Stomach smooth muscle (tissue), 2 donors: ENCODE measurements around the gene PDK2.
A peak's percentile ranks its signal among the peaks of the same experiment; 100 is the strongest.

Experiments used
- H3K27ac ChIP-seq: one replicate; pipeline ENCODE4 v1.7.0; 2013; ENCODE audit warnings: mild to moderate bottlenecking, low read length, inconsistent platforms
- H3K27me3 ChIP-seq, 2 donors: one replicate each; pipeline ENCODE4 v1.7.0; 2013; ENCODE audit warnings: low read length in 2 of 2; ENCODE audit not compliant: insufficient read depth in 2 of 2, control insufficient read depth in 1 of 2
- H3K36me3 ChIP-seq, 2 donors: one replicate each; pipeline ENCODE4 v1.7.0; 2013; ENCODE audit warnings: low read length in 2 of 2; ENCODE audit not compliant: control insufficient read depth in 2 of 2, insufficient read depth in 2 of 2
- H3K4me1 ChIP-seq: one replicate; pipeline ENCODE4 v1.7.0; 2013; ENCODE audit warnings: low read length; ENCODE audit not compliant: control insufficient read depth, insufficient read depth
- H3K4me3 ChIP-seq, 2 donors: one replicate each; pipeline ENCODE4 v1.7.0; 2013; ENCODE audit warnings: low read length in 2 of 2
- H3K9ac ChIP-seq, 2 donors: one replicate each; pipeline ENCODE4 v1.7.0; 2013; ENCODE audit warnings: low read length in 2 of 2, mild to moderate bottlenecking in 1 of 2
- H3K9me3 ChIP-seq, 2 donors: one replicate each; pipeline ENCODE4 v1.7.0; 2013; ENCODE audit warnings: low read length in 2 of 2; ENCODE audit not compliant: control insufficient read depth in 2 of 2
- donor health status: healthy.
- donor health status: Pancreatic carcinoma.

PDK2 gene

DNA sequence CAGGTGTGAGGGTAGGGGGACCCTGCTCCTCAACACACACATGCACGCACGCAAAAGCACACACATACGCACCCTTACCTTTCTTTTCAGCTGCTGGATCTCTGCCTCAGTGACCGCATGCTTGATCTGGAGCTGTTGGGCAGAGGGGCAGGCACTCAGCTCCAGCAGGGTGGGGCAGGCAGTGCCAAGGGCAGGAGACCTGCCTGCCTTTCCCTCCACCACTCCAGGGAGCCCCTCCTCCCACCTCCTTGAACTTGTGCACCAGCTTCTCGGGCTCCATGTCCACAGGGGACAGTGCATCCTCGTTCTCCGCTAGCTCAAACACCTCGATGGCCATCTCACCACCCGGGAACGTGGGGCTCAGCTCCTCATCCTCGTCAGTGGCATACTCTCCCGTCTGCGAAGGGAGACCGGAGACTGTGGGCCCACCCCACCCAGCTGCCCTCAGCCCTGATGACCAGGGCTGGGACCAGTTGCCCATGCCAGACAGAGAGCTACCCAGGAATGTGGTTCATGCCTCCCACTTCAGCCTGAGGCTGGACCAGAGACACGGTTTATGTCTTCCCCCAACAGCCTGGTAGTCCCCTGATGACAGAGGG is 44.1 kb downstream of the PDK2 start:
- no peak overlapping the region for H3K27ac ChIP-seq
- no peaks in the 10 kb centered on the region for H3K27me3 ChIP-seq
- no peaks in the 10 kb centered on the region for H3K9me3 ChIP-seq
- no peak overlapping the region for H3K4me3 ChIP-seq
- no peak overlapping the region for H3K9ac ChIP-seq
- peaks cover 15% of the 10 kb centered on the region for H3K4me1 ChIP-seq
- H3K36me3 ChIP-seq, result peaks cover 56 to 74% of the 10 kb centered on the region in 2 donors

DNA sequence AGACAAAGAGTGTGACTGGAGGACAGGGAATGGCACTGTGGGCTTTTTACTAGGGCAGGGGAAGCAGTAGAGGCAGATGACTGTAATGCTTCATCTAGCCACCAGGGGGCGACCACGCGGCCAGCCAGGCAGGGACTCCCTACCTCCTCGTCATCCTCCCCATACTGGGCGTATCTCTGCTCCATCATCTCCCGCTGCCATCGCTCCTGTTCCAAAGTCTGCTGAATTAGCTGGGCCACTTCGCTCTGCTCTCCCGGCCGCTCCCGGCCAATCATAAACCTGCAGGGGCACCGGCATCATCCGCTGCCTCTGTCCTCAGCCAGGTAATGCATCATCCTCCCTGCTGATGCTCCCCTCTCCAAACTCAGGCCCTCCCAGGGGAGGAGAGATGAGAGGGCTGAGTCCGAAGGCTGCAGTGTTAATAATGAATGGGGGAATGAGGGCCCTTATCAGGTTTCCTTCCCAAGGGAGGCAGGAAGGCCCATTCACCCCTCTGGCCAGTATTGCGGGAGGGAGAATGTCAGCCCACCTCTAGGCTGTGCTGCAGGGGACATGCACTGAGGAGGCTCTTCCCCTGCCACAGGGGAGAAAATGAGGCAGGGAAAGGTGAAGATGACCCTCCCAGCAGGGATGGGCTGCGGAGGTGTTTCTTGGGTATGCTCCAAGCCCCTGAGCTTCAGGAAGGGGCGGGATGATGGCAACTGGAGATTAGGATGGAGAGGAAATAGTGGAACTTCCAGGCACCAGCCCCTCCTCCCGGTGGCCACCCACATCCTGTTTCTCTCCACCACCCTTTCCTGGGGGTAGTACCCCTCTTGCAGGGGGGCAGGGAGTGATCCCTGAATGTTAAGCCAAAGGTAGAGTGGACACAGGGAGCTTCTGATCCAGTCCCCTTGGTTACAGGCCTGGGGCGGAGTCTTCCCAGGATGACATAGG is 45.1 kb downstream of the PDK2 start:
- H3K36me3 ChIP-seq, result peaks cover 60 to 83% of the 10 kb centered on the region in 2 donors
- no peak overlapping the region for H3K9ac ChIP-seq
- no peaks in the 10 kb centered on the region for H3K9me3 ChIP-seq
- H3K27ac ChIP-seq, result peak overlapping the region; percentile 24
- peak overlapping the region in 1 of 2 donors; percentile 3 for H3K4me3 ChIP-seq
- H3K4me1 ChIP-seq, result peaks cover 16% of the 10 kb centered on the region
- H3K27me3 ChIP-seq, result no peaks in the 10 kb centered on the region

DNA sequence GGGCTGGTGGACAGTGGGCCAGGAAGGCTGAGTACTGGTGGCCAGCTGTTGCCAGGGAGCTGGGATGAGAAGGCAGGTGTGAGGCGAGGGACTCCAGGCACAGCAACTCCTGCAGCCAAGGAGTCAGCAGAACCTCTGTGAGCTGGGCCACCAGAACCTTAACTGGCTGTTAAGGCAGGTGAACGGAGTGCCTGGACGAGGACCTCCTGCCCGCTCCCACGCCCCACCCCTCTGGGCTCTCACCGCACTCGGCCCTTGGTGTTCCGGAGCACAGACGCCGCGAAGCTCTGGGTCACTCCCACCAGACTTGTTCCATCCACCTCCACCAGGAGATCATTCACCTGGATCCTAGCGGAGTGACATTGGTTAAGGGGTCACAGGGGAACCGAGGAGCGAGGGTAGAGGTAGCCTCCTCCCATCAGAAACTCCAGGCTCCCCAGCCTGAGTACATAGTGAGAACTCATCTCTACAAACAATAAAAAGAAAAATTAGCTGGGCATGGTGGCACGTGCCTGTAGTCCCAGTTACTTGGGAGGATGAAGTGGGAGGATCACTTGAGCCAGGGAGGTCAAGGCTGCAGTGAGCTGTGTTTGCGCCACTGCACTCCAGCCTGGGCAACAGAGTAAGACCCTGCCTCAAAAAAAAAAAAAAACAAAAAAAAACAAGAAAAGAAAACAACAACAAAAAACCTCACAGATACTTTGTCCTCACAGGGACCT is 46.0 kb downstream of the PDK2 start:
- Histone ChIP-seq H3K36me3 (peaks cover 54 to 75% of the 10 kb centered on the region in 2 donors), H3K9ac (no peak overlapping the region), H3K4me1 (peaks cover 26% of the 10 kb centered on the region), H3K9me3 (no peaks in the 10 kb centered on the region), H3K27me3 (no peaks in the 10 kb centered on the region), H3K27ac (no peak overlapping the region), H3K4me3 (no peak overlapping the region)

DNA sequence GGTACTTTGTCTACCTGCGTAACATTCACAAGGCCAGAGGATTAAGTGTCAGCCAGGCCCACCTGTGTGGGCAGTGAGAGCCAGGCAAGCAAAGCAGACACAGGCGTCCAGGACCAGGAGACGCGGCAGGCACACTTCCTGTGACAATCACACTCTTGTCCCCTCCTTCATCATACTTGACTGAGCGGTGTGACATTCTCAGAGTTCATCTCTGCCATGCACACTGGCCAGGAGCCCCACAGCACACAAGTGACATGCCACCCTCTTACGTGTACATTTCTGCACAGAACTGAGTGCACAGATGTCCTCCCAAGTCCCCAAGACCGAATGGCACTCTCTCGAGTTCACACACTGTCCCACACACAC is 46.6 kb downstream of the PDK2 start:
- Histone ChIP-seq H3K36me3 (peaks cover 51 to 73% of the 10 kb centered on the region in 2 donors), H3K9ac (no peak overlapping the region), H3K9me3 (no peaks in the 10 kb centered on the region), H3K27me3 (no peaks in the 10 kb centered on the region), H3K4me1 (peaks cover 31% of the 10 kb centered on the region), H3K4me3 (no peak overlapping the region), H3K27ac (no peak overlapping the region)

DNA sequence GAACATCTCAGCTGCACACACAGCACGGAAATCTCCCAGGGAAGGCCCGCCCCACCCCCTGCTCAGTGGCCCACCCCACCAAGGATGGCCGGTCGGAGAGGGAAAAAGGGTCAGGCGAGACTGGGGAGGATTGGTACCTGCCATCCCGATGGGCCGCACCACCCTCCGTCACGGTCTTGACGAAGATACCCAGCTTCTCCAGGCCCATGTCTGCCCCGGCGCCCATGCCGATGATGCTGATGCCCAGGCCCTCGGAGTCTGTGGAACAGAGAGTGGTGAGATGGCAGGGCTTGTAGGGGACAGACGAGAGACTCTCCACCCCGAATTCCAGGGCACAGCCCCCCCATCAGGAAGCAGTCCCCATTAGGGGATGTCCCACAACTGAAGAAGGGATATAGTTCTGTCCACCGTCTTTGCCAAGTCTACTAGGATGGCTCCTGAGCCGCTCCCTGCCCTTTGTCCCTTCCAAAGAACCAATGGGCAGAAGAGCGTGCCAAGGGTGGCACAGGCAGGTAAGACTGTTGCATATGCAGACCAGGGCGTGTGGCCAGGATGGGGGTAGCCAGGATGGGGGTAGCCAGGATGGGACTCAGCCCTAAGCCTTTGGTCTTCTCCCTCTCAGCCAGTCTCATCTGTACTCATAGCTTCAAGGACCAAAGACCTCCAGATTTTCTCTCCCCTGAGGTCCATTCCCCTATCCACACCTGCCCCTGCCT is 48.5 kb downstream of the PDK2 start:
- Histone ChIP-seq H3K9me3 (no peaks in the 10 kb centered on the region), H3K9ac (no peak overlapping the region), H3K4me3 (no peak overlapping the region), H3K4me1 (peaks cover 50% of the 10 kb centered on the region), H3K36me3 (peaks cover 41 to 56% of the 10 kb centered on the region in 2 donors), H3K27ac (no peak overlapping the region), H3K27me3 (no peaks in the 10 kb centered on the region)

DNA sequence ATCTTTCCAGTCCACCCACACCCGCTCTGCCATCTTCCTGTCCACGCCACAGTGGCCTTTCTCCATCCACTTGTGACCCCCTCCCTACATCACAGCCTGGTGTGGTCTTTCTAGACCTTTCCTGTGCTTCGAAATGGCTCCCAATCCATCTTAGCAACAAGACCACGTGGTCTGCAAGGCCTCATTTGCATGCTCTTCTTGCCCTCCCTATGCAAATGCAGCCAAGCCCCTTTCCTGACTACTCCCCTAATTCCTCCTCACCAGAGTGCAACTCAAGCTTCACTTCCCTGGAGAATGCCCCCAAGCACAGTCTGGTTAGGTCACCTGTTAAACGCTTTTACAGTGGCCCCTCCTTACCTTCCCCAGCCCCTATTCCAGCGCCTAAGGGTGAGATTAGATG is 49.2 kb downstream of the PDK2 start:
- no peaks in the 10 kb centered on the region for H3K27me3 ChIP-seq
- H3K9ac ChIP-seq, result no peak overlapping the region
- peaks cover 34 to 49% of the 10 kb centered on the region in 2 donors for H3K36me3 ChIP-seq
- H3K9me3 ChIP-seq, result no peaks in the 10 kb centered on the region
- no peak overlapping the region for H3K27ac ChIP-seq
- H3K4me3 ChIP-seq, result no peak overlapping the region
- peaks cover 56% of the 10 kb centered on the region for H3K4me1 ChIP-seq

DNA sequence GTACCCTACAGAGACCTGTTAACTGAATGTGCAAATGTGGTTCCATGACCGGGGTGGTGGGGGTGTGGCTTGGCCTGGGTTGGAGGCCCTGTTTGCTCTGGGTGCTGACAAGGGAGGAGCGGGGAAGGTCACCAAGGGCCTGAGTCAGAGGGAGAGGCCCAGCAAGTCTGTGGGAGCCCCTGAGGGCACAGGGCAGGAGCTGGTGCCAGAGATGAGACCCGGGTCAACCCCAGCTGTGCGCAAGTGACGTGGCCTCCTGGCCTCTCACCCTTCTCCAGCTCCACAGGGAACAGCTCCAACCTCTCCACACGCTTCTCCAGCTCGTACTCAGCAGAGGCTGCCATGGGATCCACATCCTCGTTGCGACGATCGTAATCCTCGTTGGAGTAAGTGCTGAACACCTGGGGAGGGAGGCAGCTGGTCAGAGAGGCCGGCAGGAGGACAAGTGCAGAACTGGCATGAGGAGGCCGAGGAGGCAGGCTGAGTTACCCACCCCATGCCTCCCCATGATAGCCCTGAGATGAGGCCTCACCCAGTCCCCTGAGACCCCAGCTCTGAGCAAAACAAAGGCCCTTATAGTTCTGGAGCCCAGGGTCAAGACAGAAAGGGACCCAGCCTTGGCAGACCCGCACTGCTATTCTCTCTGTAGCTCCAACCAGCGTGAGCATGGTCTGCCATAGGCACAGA is 49.8 kb downstream of the PDK2 start:
- H3K4me3 ChIP-seq, result no peak overlapping the region
- H3K9me3 ChIP-seq, result no peaks in the 10 kb centered on the region
- H3K9ac ChIP-seq, result no peak overlapping the region
- no peaks in the 10 kb centered on the region for H3K27me3 ChIP-seq
- H3K4me1 ChIP-seq, result peaks cover 52% of the 10 kb centered on the region
- peaks cover 31 to 43% of the 10 kb centered on the region in 2 donors for H3K36me3 ChIP-seq
- H3K27ac ChIP-seq, result peak overlapping the region; percentile 31

DNA sequence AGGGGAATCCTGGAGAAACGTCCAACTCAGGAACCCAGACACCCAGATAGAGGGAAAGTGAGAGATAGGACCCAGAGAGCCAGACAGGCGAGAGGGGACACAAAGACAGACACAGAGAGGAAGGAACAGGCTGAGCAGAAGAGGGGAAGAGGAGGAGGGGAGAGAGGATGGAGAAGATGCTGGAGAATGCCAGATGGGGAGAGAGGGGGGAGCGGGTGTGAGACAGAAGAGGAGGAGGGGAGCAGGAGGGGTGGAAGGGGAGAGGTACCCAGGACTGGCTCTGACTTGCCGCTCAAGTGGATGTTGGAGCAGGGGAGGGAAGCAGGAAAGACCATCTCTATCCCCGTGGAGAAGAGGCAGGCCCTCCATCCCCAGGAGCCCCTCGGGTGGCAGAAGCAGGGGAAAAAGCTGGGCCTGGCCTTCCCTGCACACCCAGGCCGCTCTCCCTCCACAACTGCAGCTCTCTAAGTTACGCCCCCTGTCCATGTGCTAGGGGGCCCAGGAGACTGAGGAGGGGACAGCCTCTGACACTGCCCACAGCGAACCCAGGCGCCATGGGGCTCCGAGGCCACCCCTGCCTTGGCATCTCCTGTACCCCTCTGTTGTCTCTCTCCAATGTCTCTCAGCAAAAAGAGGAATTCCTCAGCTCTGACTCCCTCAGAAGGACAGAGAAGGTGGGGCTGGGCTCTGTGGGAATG is 50.5 kb downstream of the PDK2 start:
- Histone ChIP-seq H3K27ac (peak overlapping the region; percentile 31), H3K36me3 (peaks cover 29 to 36% of the 10 kb centered on the region in 2 donors), H3K4me1 (peaks cover 46% of the 10 kb centered on the region), H3K27me3 (no peaks in the 10 kb centered on the region), H3K9me3 (no peaks in the 10 kb centered on the region), H3K4me3 (peak overlapping the region in 1 of 2 donors; percentile 22), H3K9ac (peak overlapping the region in 1 of 2 donors; percentile 21)

DNA sequence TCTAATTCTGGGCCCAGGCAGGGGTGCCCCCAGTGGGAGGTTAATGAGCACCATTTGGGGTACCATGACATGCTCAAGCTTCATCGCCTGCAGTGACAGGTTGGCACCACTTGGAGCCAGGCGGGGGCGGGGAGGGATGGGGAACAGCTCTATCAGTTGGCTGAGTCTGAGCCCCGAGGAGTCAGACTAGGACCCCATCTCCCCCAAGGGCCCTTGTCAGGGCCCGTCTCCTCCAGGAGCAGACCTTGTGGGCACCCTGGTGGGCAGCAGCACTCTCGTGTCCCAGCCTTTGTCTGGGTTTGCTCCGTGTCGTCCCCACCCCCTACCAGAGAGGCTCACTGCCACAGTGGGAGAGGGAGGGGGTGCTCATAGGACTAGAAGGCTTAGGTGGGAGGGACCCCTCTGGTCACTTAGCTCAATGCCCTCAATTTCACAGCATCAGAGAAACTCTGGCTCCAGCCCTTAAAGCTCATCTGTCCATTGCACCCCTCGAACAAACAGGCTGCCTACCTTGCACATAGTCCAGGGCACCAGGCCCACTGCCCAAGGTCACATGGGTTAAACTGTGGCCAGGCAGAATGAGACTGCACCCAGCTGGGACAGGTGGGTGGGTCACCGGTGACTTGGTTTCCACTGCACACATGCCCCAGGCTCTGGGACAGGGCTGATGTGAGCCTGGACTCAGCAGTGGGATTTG is 51.2 kb downstream of the PDK2 start:
- Histone ChIP-seq H3K9me3 (no peaks in the 10 kb centered on the region), H3K36me3 (peaks cover 25 to 30% of the 10 kb centered on the region in 2 donors), H3K27ac (peak overlapping the region; percentile 70), H3K4me1 (peaks cover 50% of the 10 kb centered on the region), H3K9ac (peak overlapping the region; percentile 47 to 48), H3K4me3 (peak overlapping the region; percentile 40 to 79), H3K27me3 (no peaks in the 10 kb centered on the region)
